Measurements from ENCODE around the gene ITGA1.

The ITGA1 gene

DNA sequence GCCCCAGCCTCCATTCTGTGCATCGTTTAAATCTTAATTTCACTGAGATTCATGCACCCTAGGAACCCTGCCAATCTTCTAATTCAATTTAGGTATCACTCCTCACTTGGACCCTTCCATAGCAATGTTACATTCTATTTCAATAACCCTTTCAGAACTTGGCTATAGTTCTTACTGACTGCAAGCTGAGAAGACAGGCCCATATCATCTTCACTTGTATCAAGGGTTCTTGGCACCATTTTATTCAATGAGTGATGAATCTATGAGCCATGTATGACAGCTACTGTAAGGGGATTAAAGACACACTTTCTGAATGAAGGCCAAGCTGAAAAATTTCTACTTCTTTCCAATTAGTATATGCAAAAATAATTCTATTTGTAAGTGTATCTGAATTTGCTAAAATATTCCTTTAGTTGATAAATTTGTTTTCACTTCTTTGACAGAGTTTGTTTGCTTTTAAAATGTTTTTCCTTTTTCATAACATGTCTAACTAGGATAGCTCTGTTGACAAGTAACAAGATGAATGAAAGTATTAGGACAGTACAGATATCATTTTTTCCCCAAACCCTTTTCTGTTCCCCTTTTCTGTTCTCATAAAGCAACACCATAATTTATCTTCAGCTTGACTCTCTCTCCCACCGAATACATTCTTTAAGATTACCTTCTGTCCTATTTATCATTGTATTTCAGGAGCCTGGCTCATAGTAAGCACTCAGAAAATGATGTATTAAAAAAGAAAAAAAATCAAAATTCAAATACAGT, 211.0 kb downstream of the ITGA1 start:
- DNase-seq (ENCODE audit: low read depth), result no peak

DNA sequence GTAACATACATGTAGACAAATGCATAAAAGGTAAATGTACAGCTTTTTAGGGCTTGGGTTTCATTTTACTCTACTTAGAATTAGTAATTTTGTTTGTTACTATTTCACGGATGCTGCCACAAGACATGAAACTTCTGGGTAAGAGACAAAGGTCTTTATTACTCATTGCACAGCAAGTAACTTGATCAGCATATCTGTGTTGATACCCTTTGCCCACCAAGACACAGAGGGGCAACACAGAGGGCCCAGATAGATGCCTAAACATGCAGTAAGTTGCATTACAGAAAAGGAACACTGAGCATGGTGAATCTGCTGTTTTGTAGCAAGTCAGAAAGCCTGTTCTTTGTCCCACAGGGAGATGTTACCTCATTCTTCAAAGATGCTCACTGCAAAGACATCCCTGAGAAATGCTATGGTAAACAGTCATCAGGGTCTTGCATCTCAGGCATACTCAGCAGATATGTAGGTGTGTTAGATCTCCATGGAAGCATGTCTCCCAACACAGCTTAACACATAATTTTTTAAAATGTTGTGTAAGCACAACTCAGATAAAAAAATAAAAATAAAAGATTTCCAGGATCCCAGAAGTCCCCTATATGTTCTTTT, 211.7 kb downstream of the ITGA1 start:
- peak; percentile 31 for DNase-seq (ENCODE audit: low read depth)

DNA sequence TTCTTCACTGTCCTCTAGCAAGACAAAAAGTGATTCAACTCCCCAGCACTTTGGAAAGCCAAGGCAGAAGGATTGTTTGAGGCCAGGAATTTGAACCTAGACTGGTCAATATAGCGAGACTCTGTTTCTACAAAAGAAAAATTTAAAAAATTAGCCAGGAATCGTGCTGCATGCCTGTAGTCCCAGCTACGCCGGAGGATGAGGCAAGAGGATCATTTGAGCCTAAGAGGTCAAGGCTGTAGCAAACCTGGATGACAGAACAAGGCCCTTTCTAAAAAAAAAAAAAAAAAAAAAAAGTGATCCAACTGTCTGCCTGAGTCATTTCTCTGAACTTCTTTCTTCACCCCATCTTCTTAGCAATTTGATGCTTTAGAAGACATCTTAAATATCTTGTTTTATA, 213.8 kb downstream of the ITGA1 start:
- no peak for DNase-seq (ENCODE audit: low read depth)

DNA sequence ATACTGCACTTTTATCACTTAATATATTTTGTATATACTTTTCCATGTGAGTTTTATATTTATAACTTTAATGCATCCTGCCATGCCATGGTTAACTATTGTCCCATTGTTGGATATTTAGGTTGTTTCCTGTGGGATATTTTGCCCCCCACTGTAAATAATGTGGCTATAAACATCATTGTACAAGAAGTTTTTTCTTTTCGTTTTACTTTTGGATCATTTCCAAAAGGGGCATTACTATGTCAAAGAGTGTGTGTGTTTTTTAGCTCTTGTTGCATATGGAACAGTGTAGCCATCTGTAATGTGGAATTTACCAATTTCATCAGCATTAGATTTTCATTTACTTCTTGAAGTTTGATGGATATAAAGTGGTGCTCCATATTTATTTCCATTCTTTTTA, 214.8 kb downstream of the ITGA1 start:
- DNase-seq (ENCODE audit: low read depth), result no peak

DNA sequence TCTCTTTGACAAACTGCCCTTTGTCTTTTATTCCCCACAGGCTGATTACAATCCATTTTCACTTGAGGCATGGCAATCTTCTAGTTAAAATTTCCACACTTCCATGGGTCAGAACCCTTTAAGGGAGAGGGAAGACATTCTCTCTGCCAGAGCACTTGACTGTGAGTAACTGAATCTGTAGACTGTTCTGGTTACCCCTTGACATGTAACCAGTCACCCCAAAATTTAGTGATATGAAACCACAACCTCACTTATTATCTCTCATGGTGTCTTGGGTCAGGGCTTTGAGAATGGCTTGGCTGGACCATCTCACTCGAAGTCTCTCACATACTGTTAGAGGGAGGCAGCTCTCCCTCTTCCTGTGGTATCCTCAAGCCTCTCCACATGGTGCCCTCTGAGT, 215.4 kb downstream of the ITGA1 start:
- no peak for DNase-seq (ENCODE audit: low read depth)

DNA sequence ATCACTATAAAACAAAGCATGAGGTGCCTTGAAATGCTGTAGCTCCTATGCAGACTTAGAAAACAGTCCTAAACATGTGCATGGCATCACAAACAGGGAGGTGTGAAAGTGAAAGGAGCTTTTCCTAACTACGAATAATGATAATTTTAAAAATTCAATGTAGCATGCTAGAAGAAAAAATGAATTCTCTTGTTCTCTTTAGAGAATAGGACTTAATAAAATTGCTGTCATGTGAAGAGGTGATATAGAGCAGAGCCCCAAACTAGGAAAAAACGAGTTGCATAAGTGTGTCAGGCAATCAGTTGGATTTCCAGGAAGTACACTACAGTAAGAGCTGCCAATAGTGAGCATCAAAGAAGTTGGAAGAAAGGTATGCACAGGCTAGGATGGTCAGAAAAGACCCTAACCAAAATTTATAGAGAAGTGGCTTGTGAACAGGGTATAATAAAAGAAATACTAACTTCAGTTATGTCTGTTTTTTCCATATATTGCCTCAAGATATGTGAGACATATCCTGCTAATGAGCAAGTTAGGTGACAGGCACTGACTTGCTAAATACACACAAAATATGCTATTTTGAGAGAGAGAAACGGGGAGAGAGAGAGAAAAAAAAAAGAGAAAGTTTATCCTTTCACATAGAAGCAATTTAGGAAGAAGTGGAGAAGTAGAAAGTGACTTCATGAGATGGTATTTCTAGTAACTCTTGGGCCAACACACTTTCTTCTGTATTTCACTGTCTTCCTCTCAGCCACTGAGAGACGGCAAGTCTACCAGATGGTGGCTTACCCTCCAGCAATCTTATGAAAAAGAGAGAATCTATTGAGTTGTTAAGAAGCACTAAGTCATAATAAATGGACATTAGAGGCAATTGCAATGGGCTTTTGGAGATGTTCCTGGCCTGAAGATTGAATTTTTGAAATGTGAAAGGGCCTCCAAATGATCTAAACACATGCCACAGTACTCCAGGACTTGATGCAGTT, 219.5 kb downstream of the ITGA1 start:
- no peak for DNase-seq (ENCODE audit: low read depth)

DNA sequence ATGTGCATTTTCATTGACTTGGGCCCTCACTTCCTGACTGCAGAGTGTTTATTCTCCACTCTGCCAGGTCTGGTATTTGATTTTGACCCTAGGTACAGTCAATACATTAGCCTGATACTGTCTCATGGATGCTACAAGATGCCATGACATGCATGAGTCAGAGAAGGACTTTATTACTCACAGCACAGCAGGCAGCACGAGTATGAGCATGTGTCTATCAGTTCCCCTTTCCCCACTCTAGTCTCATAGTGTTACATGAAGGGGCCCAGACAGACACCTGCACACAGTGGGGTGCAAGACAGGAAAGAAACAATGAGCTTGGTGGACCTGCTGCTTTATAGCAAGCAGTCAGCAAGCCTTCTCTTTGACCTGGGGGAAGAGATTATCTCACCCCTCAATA, 221.0 kb downstream of the ITGA1 start:
- DNase-seq (ENCODE audit: low read depth), result no peak

Measured in fibroblast of gingiva (primary cell).